ENCODE results near the gene RTN3.
A peak's percentile ranks its signal among the peaks of the same experiment; 100 is the strongest.

The RTN3 gene

DNA sequence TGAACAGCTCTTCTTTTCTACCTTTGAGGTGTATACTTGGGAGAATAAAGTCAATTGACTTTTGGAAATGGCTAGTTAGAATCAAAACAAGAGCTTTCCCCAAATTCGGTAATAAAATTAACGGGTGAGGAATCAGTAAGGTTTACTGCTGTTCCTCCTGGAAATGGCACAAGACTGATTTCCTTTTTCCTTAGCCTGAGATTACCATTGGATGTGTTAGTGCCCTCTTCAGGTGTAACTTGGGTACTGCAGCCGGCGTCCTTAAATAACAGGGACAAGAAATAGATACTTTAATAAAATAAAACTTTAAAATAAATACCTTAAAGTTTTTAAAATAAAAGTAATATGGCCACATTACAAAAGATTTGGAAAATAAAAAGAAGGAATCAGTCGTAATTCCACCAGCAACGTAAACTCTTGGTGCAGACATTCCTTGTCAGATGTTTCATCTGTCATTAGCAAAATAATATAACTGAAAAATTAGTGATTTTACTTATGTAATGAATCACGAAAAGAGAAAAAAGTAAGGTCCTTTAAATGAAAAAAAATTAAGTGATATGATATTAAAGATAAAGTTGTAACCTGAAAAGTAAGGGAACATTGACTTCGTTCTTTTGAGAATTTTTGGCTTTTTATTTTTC lies 57.5 kb downstream of the RTN3 start:
- DNase-seq: peak; percentile 49 to 81

GRCh38 chr11:63745304-63746170 lies 64.2 kb downstream of the RTN3 start:
- DNase-seq: peak in 1 of 2 experiments; percentile 21

- DNase-seq: no peak
Measured at GRCh38 chr11:63747011-63747410, 65.7 kb downstream of the RTN3 start.

GRCh38 chr11:63749624-63750023 lies 68.3 kb downstream of the RTN3 start:
- DNase-seq: no peak

- DNase-seq: no peak
Measured at GRCh38 chr11:63756919-63757761, 75.8 kb downstream of the RTN3 start.

DNA sequence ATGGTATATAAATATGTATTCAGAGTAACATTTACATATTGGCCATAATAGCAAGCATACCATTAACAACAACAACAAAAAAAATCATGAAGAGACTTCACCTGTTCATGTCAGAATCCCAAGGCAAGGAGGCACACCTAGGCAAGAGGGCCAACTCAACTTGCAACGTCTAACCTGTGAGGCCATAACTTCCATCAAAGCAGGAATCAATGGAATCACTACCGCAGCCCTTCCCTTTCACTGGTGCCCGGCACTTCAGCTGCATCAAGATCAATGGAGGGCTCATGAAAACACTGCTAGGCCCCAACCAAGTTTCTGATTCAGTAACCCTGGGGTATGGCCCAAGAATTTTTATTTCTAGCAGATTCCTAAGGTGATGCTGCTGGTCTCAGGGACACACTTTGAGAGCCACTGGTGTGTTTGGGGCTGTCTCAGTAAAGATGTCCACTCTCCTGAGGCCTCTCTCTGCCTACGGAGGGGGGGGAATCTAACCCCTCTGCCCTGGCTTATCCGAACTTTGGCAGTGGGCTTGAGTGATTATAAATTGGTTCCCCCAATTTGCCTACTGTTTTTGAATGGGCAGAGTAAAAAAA lies 79.3 kb downstream of the RTN3 start:
- no peak for DNase-seq

DNA sequence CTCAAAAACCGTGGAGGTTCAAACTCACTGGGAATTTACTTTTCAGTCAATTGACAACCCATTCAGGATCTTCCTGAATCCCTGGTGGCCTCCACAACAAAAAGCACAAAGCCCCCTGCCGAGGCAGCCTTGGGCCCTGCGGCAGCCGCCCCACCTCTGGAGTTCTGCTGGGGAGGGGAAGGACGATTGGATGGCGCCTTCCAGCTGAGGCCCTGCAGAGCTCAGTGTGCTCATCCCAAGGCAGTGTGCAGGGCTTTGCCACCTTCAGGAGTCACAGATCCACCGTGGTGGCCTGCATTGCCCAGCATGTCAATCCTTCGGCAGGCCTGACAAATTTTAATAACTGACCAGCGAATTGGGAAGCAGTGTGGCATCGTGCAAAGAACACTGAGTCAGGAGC lies 79.9 kb downstream of the RTN3 start:
- no peak for DNase-seq

- peak; percentile 63 to 84 for DNase-seq
Measured at GRCh38 chr11:63761931-63762653, 80.8 kb downstream of the RTN3 start.

DNA sequence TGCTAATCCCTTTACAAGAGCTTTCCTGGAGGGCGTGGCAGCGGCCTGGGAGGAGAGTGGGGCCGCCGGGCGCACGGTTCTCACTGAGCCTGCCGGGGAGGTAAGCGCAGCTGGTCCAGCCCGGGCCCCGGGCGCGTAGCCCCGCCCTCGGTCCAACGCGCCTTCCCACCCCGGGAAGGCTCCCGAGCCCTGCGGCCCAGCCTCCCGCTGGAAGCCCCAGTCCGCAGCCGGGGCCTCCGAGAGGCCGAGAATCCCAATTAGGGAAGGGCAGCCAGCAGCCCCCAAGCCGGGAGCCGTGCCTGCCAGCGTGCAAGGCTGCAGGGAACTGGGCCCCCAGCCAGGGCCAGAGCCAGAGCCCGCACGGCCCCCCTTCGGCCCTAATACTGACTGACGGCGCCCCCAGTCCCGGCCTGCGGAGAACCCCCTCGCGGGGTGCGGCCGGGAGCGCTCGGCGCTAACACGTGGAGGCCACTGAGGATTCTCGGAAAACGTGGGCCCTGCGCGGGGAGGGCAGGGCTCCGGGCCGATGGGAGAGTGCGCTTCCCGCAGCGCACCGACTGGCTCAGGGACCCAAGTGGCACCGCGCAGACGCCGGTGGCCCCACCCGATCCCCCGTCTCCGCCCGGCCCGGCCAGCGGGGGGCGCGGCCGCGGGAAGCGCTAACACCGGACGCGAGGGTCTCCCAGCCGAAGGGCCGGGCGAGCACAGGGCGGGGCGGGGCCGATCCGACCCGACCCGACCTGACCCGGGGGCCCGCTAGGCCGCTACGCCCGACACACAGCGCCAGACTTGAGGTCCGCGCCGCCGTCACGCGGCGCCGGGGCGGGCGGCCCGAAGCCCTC lies 81.6 kb downstream of the RTN3 start:
- DNase-seq: peak; percentile 58 to 92

DNA sequence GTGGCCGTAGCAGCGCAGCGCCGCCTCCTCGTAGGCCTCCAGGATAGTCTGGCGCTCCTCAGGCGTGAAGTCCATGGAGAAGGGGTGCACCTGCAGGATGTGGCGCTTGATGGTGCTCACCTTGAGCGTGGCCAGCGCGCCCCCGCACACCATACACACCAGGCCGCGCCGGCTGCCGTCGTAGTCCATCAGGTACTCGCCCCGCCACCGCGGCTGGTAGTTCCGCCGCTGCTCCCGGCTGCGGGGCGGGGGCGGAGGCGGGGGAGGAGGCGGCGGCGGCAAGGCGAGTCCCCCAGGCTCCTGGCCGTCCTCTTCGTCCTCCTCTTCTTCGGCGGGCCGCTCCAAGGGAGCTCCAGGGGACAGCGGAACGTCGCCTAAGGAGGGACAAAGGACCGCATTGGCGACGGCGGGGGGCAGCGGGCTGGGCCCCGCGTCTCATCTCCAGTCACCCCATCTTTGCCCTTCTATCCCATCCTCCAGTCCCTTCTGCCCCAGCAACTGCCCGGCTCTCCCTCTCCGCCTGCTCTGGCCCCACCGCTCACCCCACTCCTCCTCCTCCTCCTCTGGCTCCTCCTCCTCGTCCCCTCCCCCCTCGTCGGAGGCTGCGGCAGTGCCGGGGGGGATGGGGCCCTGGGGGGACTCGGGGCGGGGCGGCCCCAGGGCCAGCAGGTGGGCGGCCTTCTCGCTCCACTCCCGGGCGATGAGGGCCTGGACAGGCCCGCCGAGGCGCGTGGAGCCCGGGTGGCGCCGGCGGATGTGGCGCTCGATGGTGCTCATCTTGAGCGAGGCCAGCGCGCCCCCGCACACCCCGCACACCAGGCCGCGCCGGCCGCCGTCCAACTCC lies 82.4 kb downstream of the RTN3 start:
- DNase-seq: peak in 1 of 2 experiments; percentile 81

DNA sequence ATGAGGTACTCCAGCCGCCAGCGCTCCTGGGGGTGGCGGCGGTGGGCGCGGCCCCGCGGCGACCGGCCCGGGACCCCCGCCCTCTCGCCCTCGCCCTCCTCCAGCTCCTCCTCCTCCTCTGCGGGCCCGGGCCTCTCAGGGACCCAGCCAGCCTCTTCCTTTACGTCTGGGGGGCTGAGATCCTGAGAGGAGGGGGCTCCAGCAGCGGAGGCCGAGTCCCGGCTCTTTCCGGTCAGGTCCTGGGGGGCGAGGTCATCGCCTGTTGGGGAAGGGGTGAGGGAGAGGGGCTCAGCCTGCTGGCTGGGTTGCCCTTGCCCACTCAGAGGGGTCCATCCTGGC lies 83.0 kb downstream of the RTN3 start:
- DNase-seq: no peak

GRCh38 chr11:63764679-63765647 lies 83.7 kb downstream of the RTN3 start:
- DNase-seq: peak; percentile 34 to 54

GRCh38 chr11:63765688-63766241 lies 84.5 kb downstream of the RTN3 start:
- no peak for DNase-seq

DNA sequence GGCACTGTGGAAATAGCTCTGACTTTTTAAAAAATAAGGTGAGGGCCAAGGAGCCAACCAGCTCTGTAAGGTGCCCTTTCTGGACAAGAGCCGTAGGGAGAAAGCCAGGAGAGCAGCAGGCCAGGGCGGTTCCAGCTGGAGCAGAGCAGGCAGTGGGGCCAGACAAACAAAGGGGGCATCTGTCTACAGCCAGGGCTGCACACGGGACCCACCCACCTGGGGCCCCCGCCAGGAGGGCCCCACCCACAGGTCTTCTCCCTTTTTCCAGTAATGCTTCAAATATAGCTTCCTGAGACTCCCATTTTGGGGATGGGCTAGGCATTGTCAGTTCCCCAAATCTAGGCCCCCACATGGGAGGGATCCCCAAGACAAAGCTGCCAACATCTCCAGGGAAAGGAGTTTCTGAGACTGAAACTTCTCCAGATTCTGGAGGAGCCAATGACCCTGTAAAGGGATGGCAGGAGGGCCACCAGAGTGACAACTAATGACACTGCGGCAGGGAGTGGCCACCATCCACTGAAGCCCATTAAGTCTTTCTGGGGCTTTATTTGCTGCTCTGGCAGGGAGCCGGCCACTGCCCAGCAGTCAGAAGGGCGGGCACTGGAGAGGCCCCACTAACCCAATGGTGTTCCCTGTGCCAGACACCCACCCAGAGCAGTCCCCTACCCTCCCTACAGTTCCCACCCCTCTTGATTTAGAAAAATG lies 85.4 kb downstream of the RTN3 start:
- peak in 1 of 2 experiments; percentile 53 for DNase-seq

DNA sequence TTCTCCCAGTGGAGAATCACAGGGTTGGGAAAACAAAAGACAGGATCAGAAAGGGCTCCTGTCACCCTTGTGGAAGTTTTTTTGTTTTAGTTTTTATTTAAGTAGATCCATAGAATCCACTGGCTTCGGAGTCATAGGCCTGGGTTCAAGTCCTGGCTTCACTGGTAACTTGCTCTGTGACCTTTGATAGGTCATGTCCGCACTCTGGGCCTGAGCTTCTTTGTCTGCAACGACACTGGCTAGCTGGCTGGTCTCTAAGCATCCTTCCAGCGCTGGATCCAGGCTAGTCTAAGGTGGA lies 85.9 kb downstream of the RTN3 start:
- DNase-seq: no peak

- DNase-seq: peak; percentile 82 to 93
Measured at GRCh38 chr11:63767565-63768236, 86.4 kb downstream of the RTN3 start.

DNA sequence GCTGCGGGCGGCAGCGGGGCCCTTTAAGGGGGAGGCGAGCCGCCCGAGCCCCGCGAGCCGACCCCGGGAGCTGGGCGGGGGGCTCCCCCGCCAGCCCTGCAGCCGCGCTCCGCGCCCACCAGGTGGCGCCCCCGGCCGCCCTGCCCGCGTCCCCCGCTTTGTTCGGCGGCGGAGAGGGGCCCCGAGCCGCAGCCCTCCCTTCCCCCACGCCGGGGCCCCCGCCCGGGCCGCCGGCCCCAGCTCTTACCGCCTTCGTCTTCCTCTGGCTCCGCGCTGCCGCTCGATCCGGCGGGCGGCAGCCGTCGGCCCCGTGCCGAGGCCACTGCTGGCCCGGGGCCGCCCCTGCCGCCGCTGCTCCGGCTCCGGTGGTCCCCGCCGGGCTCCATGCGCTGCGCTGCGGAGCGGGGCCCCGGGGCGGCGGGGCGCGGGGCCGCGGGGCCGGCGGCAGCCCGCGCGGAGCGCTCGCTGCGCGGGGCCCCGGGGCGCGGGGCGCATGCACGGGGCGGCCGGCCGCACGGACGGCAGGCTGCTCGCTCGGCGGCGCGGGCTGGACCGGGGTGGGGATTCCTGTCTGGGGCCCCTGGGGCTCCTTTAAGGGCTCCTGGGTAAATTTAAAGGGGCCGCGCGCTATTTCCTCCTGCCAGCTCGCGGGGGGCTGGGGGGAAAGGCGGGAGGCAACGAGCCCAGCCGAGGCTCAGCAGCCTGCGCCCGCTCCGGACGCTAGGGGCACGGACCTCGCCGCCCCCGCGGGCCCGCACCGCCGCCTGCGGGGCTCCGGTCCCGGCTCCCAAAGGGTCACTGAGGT lies 87.1 kb downstream of the RTN3 start, which contains the start of gene ZFTA:
Gene ZFTA (minus strand): TSS at position 539 of the 805 bp plus-strand sequence. CDS start 153 bp downstream, at position 386.
- DNase-seq: peak; percentile 50 to 92
